Cardiac muscle cell (in vitro differentiated cells and primary cell): ENCODE measurements around the gene MAN1C1. TPM values are rescaled to one million over a fixed set of nuclear protein-coding genes. Genes with fewer than 3 reads are reported as not detected.
A peak's percentile ranks its signal among the peaks of the same experiment; 100 is the strongest.
"Not testable (repeated sequence)": the region's sequence is repeated elsewhere in the genome, so short reads cannot be mapped to it uniquely, and the experiment has no call there.

ENCODE experiments used
- DNase-seq, 2 donors: peaks; one replicate each; pipeline versions ENCODE4 v3.0.0 to v3.0.0-alpha.2; 2010 to 2017; ENCODE audit warnings: low read depth in 1 of 2, low spot score in 1 of 2
- H3K27ac ChIP-seq: fragments of 200-600 bp; sonication (generic); 2 replicates; pipeline ENCODE4 v1.5.1; 2016
- H3K27me3 ChIP-seq: fragments of 200-600 bp; sonication (generic); 2 replicates; pipeline ENCODE4 v1.6.0; 2016; ENCODE audit warnings: control low read depth
- H3K36me3 ChIP-seq: fragments of 200-600 bp; sonication (generic); 2 replicates; pipeline ENCODE4 v1.5.1; 2016; ENCODE audit warnings: control low read depth
- H3K4me1 ChIP-seq: fragments of 200-600 bp; sonication (generic); 2 replicates; pipeline ENCODE4 v1.8.1; 2017; ENCODE audit warnings: low read depth, mild to moderate bottlenecking, mixed run types
- H3K4me3 ChIP-seq: fragments of 200-600 bp; sonication (generic); 2 replicates; pipeline ENCODE4 v1.5.1; 2016; ENCODE audit warnings: mild to moderate bottlenecking
- H3K9me3 ChIP-seq: fragments of 200-600 bp; sonication (generic); 2 replicates; pipeline ENCODE4 v1.5.1; 2017; ENCODE audit warnings: low read depth, mild to moderate bottlenecking, control low read depth
- CTCF ChIP-seq: IDR thresholded peaks from 2 replicates; pipeline ENCODE4 v1.5.1; 2012; ENCODE audit warnings: low read depth, mild to moderate bottlenecking, low read length
- polyA plus RNA-seq: library from polyadenylated mRNA; unstranded; fragments of >200 nt; fragmentation: Nextera tagmentation; extraction: Ambion mirVana; gene quantifications from 2 replicates; pipeline ENCODE4 v1.2.1, GENCODE V29; 2016
- total RNA-seq: library from RNA; depleted of rRNA; stranded (reverse); fragments of >200 nt; gene quantifications from 2 replicates; pipeline ENCODE4 v1.2.3, GENCODE V29; 2016

MAN1C1 gene
- total and polyA plus RNA-seq, 2 experiments from 2014 or later = 88.8 to 118 TPM

GRCh38 chr1:25628741-25629421 lies 12.3 kb downstream of the MAN1C1 start:
- Histone ChIP-seq H3K9me3 (no peaks in the 10 kb centered on the region), H3K27ac (no peak overlapping the region), H3K4me3 (no peak overlapping the region), H3K36me3 (no peaks in the 10 kb centered on the region), H3K4me1 (no peaks in the 10 kb centered on the region), H3K27me3 (no peaks in the 10 kb centered on the region)
- TF ChIP-seq CTCF = no peak
- DNase-seq = no peak

- DNase-seq = no peak
- no peak for TF ChIP-seq CTCF
- Histone ChIP-seq H3K27me3 (no peaks in the 10 kb centered on the region), H3K36me3 (no peaks in the 10 kb centered on the region), H3K4me1 (no peaks in the 10 kb centered on the region), H3K4me3 (no peak overlapping the region), H3K27ac (no peak overlapping the region), H3K9me3 (no peaks in the 10 kb centered on the region)
Observed at GRCh38 chr1:25629836-25630235, 13.2 kb downstream of the MAN1C1 start.

GRCh38 chr1:25631750-25632485 lies 15.3 kb downstream of the MAN1C1 start:
- H3K4me1 ChIP-seq = no peaks in the 10 kb centered on the region
- H3K27ac ChIP-seq = no peak overlapping the region
- no peak overlapping the region for H3K4me3 ChIP-seq
- H3K9me3 ChIP-seq = no peaks in the 10 kb centered on the region
- peak in 1 of 2 donors; percentile 38 for DNase-seq
- H3K27me3 ChIP-seq = no peaks in the 10 kb centered on the region
- TF ChIP-seq CTCF = no peak
- no peaks in the 10 kb centered on the region for H3K36me3 ChIP-seq

- no peaks in the 10 kb centered on the region for H3K4me1 ChIP-seq
- no peak overlapping the region for H3K4me3 ChIP-seq
- no peaks in the 10 kb centered on the region for H3K9me3 ChIP-seq
- H3K27me3 ChIP-seq = no peaks in the 10 kb centered on the region
- H3K27ac ChIP-seq = no peak overlapping the region
- no peak for DNase-seq
- no peak for TF ChIP-seq CTCF
- no peaks in the 10 kb centered on the region for H3K36me3 ChIP-seq
Observed at GRCh38 chr1:25634066-25634465, 17.5 kb downstream of the MAN1C1 start.

GRCh38 chr1:25634896-25635295 lies 18.3 kb downstream of the MAN1C1 start:
- no peak for DNase-seq
- H3K9me3 ChIP-seq = no peaks in the 10 kb centered on the region
- H3K27ac ChIP-seq = no peak overlapping the region
- no peaks in the 10 kb centered on the region for H3K27me3 ChIP-seq
- no peak for TF ChIP-seq CTCF
- H3K36me3 ChIP-seq = no peaks in the 10 kb centered on the region
- no peaks in the 10 kb centered on the region for H3K4me1 ChIP-seq
- no peak overlapping the region for H3K4me3 ChIP-seq

GRCh38 chr1:25636141-25636540 lies 19.6 kb downstream of the MAN1C1 start:
- H3K9me3 ChIP-seq, H3K36me3 ChIP-seq, H3K4me3 ChIP-seq, H3K27ac ChIP-seq, H3K27me3 ChIP-seq, H3K4me1 ChIP-seq, DNase-seq: not testable (repeated sequence)
